ENCODE data around the gene GAPDHS.

DNA sequence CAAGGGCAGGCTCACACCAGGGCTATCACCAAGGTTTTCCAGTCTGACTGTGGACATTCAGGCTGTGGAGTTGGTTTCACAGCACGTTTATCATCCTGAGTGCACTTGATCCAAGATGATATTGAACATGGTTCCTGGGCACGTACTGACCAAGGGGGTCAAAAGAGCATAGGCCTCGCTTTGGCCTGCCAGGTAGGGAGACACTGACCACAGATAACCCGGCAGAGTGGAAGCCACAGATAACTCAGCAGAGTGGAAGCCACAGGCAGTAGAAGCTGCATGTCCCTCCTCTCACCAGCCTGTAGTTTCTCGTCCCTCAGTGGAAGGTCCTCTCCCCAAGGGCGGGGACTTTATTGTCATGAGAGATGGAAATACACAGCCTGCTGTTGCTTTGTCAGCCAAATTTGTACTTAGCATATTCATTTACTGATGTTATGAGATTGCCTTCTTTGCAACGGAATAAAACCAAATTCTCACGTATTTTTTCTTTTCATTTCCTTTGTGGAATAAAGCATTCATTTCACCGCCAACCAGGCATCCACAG, 34.2 kb upstream of the GAPDHS start:
- TF ChIP-seq, protein P1, sequence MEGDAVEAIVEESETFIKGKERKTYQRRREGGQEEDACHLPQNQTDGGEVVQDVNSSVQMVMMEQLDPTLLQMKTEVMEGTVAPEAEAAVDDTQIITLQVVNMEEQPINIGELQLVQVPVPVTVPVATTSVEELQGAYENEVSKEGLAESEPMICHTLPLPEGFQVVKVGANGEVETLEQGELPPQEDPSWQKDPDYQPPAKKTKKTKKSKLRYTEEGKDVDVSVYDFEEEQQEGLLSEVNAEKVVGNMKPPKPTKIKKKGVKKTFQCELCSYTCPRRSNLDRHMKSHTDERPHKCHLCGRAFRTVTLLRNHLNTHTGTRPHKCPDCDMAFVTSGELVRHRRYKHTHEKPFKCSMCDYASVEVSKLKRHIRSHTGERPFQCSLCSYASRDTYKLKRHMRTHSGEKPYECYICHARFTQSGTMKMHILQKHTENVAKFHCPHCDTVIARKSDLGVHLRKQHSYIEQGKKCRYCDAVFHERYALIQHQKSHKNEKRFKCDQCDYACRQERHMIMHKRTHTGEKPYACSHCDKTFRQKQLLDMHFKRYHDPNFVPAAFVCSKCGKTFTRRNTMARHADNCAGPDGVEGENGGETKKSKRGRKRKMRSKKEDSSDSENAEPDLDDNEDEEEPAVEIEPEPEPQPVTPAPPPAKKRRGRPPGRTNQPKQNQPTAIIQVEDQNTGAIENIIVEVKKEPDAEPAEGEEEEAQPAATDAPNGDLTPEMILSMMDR (IDR thresholded peaks at IDR 0.05; ENCODE audit: insufficient read depth, low read depth, low read length): no peak
- TF ChIP-seq EZH2 (IDR thresholded peaks at IDR 0.05; ENCODE audit: insufficient read depth, low read length): no peak

Data from astrocyte (in vitro differentiated cells and primary cell).